Suprapubic skin (tissue), 4 donors: ENCODE measurements around the gene CHST9. TPM values are rescaled to one million over a fixed set of nuclear protein-coding genes. Genes with fewer than 3 reads are reported as not detected.

Experiments used
- DNase-seq, 2 donors: peaks; one replicate each; pipeline ENCODE4 v3.0.0-alpha.2; 2019; ENCODE audit warnings: low spot score in 2 of 2
- H3K27ac ChIP-seq: fragments of 200-600 bp; sonication (generic); one replicate; pipeline ENCODE4 v1.5.1; 2019
- H3K27me3 ChIP-seq: fragments of 200-600 bp; sonication (generic); one replicate; pipeline ENCODE4 v1.5.1; 2019
- H3K36me3 ChIP-seq: fragments of 200-600 bp; sonication (generic); one replicate; pipeline ENCODE4 v1.5.1; 2019
- H3K4me1 ChIP-seq: fragments of 200-600 bp; sonication (generic); one replicate; pipeline ENCODE4 v1.5.1; 2019
- H3K4me3 ChIP-seq: fragments of 200-600 bp; sonication (generic); one replicate; pipeline ENCODE4 v1.5.1; 2019; ENCODE audit warnings: mild to moderate bottlenecking
- H3K9me3 ChIP-seq: fragments of 200-600 bp; sonication (generic); one replicate; pipeline ENCODE4 v1.5.1; 2019
- CTCF ChIP-seq, 2 donors: fragments of 200-600 bp in 1 of 2; fragments of 450-650 bp in 1 of 2; sonication (generic) in 1 of 2; IDR thresholded peaks; one replicate each; pipeline ENCODE4 v1.5.1; 2016 to 2019; ENCODE audit warnings: antibody characterized with exemption in 2 of 2, mild to moderate bottlenecking in 1 of 2, moderate library complexity in 1 of 2
- EP300 ChIP-seq: sonication (generic); formaldehyde crosslinking; IDR thresholded peaks from one replicate; pipeline ENCODE4 v1.6.1; 2017; ENCODE audit warnings: antibody characterized with exemption
- POLR2A ChIP-seq, 2 donors: fragments of 450-650 bp; IDR thresholded peaks; one replicate each; pipeline ENCODE4 v1.6.1; 2017; ENCODE audit warnings: antibody characterized with exemption in 2 of 2, mild to moderate bottlenecking in 2 of 2, moderate library complexity in 2 of 2
- POLR2AphosphoS5 ChIP-seq, 3 donors: sonication (generic); formaldehyde crosslinking; IDR thresholded peaks; one replicate each; pipeline ENCODE4 v1.6.1; 2017; ENCODE audit warnings: antibody characterized with exemption in 3 of 3
- WGBS: methylation state at CpG from one replicate; pipeline ENCODE4 v1.1.5; 2018; 5-methylcytosine and 5-hydroxymethylcytosine counted together
- total RNA-seq, 4 donors: library from RNA; depleted of rRNA; stranded (reverse); fragments of >200 nt; gene quantifications; one replicate each; pipeline ENCODE4 v1.1.0, GENCODE V29; 2016

The CHST9 gene
- total RNA-seq, 4 donors from 2014 or later, result 0.08 to 2.0 (median 0.33) TPM

GRCh38 chr18:26864658-26865057, 320.4 kb downstream of the CHST9 start:
- DNase-seq, result no peak
- no peak overlapping the region for H3K27ac ChIP-seq
- no peak overlapping the region for H3K4me3 ChIP-seq
- no peaks in the 10 kb centered on the region for H3K9me3 ChIP-seq
- peaks cover 12% of the 10 kb centered on the region for H3K4me1 ChIP-seq
- WGBS, result 80% methylated on average over 7 of the region's 7 CpGs
- TF ChIP-seq CTCF (IDR thresholded peaks at IDR 0.05) (no peak), EP300 (no peak), POLR2AphosphoS5 (IDR thresholded peaks at IDR 0.05) (no peak), POLR2A (IDR thresholded peaks at IDR 0.05) (no peak)
- peaks cover 24% of the 10 kb centered on the region for H3K27me3 ChIP-seq
- no peaks in the 10 kb centered on the region for H3K36me3 ChIP-seq

GRCh38 chr18:26863921-26864497, 321.1 kb downstream of the CHST9 start:
- TF ChIP-seq POLR2AphosphoS5 (IDR thresholded peaks at IDR 0.05), result no peak
- no peak for TF ChIP-seq POLR2A (IDR thresholded peaks at IDR 0.05)
- no peak for TF ChIP-seq EP300
- no peak for TF ChIP-seq CTCF (IDR thresholded peaks at IDR 0.05)
- Histone ChIP-seq H3K36me3 (no peaks in the 10 kb centered on the region), H3K27ac (no peak overlapping the region), H3K4me3 (no peak overlapping the region), H3K27me3 (peaks cover 24% of the 10 kb centered on the region), H3K9me3 (no peaks in the 10 kb centered on the region), H3K4me1 (peaks cover 12% of the 10 kb centered on the region)
- DNase-seq, result no peak
- WGBS, result 53% methylated on average over 9 of the region's 9 CpGs

- WGBS, result 4% methylated on average over 23 of the region's 40 CpGs
- Histone ChIP-seq H3K4me3 (peak overlapping the region; percentile 45), H3K27ac (no peak overlapping the region), H3K27me3 (peaks cover 24% of the 10 kb centered on the region), H3K36me3 (no peaks in the 10 kb centered on the region), H3K4me1 (peaks cover 12% of the 10 kb centered on the region), H3K9me3 (no peaks in the 10 kb centered on the region)
- no peak for DNase-seq
- TF ChIP-seq CTCF (IDR thresholded peaks at IDR 0.05), result no peak
- no peak for TF ChIP-seq POLR2AphosphoS5 (IDR thresholded peaks at IDR 0.05)
- TF ChIP-seq POLR2A (IDR thresholded peaks at IDR 0.05), result no peak
- TF ChIP-seq EP300, result no peak
Measured at GRCh38 chr18:26863122-26863879, 321.8 kb downstream of the CHST9 start.

GRCh38 chr18:26862084-26862483, 323.0 kb downstream of the CHST9 start:
- no peaks in the 10 kb centered on the region for H3K9me3 ChIP-seq
- H3K4me1 ChIP-seq, result peaks cover 12% of the 10 kb centered on the region
- no peaks in the 10 kb centered on the region for H3K36me3 ChIP-seq
- H3K4me3 ChIP-seq, result no peak overlapping the region
- peaks cover 19% of the 10 kb centered on the region for H3K27me3 ChIP-seq
- no peak for TF ChIP-seq POLR2AphosphoS5 (IDR thresholded peaks at IDR 0.05)
- no peak for TF ChIP-seq POLR2A (IDR thresholded peaks at IDR 0.05)
- TF ChIP-seq EP300, result no peak
- no peak for TF ChIP-seq CTCF (IDR thresholded peaks at IDR 0.05)
- DNase-seq, result no peak
- H3K27ac ChIP-seq, result no peak overlapping the region
- 96% methylated on average over 3 of the region's 5 CpGs for WGBS
